Neuronal stem cell (in vitro differentiated cells): ENCODE data around the gene CGB2.
"Not testable (repeated sequence)": the region's sequence is repeated elsewhere in the genome, so short reads cannot be mapped to it uniquely, and the experiment has no call there.

Source experiments
- DNase-seq: peaks from one replicate; pipeline ENCODE4 v3.0.0-alpha.2; 2013; ENCODE audit warnings: low spot score
- H2AFZ ChIP-seq: one replicate; pipeline ENCODE4 v1.6.1; 2013; ENCODE audit warnings: mild to moderate bottlenecking, low read length, inconsistent platforms
- H2AK5ac ChIP-seq: 2 replicates; pipeline ENCODE4 v1.6.1; 2013; ENCODE audit warnings: low read depth, mild to moderate bottlenecking, inconsistent platforms, low read length, moderate library complexity, mixed read lengths
- H2BK120ac ChIP-seq: 2 replicates; pipeline ENCODE4 v1.6.1; 2013; ENCODE audit warnings: low read depth, mild to moderate bottlenecking, inconsistent platforms, low read length, moderate library complexity, mixed read lengths
- H2BK12ac ChIP-seq: one replicate; pipeline ENCODE4 v1.6.1; 2013; ENCODE audit warnings: low read length, inconsistent platforms
- H2BK15ac ChIP-seq: 2 replicates; pipeline ENCODE4 v1.6.1; 2013; ENCODE audit warnings: mild to moderate bottlenecking, low read length, inconsistent platforms, mixed read lengths
- H2BK5ac ChIP-seq: one replicate; pipeline ENCODE4 v1.6.1; 2013; ENCODE audit warnings: inconsistent platforms, mild to moderate bottlenecking, low read length, moderate library complexity
- H3K14ac ChIP-seq: one replicate; pipeline ENCODE4 v1.6.1; 2013; ENCODE audit warnings: low read length, inconsistent platforms
- H3K18ac ChIP-seq: 2 replicates; pipeline ENCODE4 v1.6.1; 2013; ENCODE audit warnings: low read length, inconsistent platforms
- H3K23ac ChIP-seq: 2 replicates; pipeline ENCODE4 v1.6.1; 2013; ENCODE audit warnings: low read depth, mild to moderate bottlenecking, mixed read lengths, low read length, inconsistent platforms; ENCODE audit not compliant: poor library complexity
- H3K27ac ChIP-seq: replicated peaks from 3 replicates; pipeline ENCODE4 v1.5.1; 2013; ENCODE audit warnings: low read length, inconsistent platforms
- H3K27me3 ChIP-seq, 3 experiments: 2 replicates each; pipeline ENCODE4 v1.6.1; 2013; ENCODE audit warnings: low read length in 3 of 3, mild to moderate bottlenecking in 2 of 3, inconsistent platforms in 1 of 3, low read depth in 1 of 3, mixed read lengths in 1 of 3, moderate library complexity in 1 of 3; ENCODE audit not compliant: control insufficient read depth in 3 of 3, insufficient read depth in 3 of 3
- H3K36me3 ChIP-seq, 2 donors: replicated peaks in 1 of 2; 2 replicates each; pipeline ENCODE4 v1.6.1; 2013; ENCODE audit warnings: low read length in 2 of 2; ENCODE audit not compliant: control insufficient read depth in 2 of 2, insufficient read depth in 2 of 2
- H3K4ac ChIP-seq: 2 replicates; pipeline ENCODE4 v1.6.1; 2013; ENCODE audit warnings: inconsistent platforms, mild to moderate bottlenecking, low read length, moderate library complexity
- H3K4me1 ChIP-seq, 2 donors: 1 replicate in 1 of 2; 2 replicates in 1 of 2; pipeline ENCODE4 v1.6.1; 2013; ENCODE audit warnings: low read length in 2 of 2, low read depth in 1 of 2; ENCODE audit not compliant: control insufficient read depth in 2 of 2, insufficient read depth in 1 of 2
- H3K4me2 ChIP-seq: one replicate; pipeline ENCODE4 v1.6.1; 2013; ENCODE audit warnings: mild to moderate bottlenecking, low read length, inconsistent platforms; ENCODE audit not compliant: insufficient read depth, poor library complexity, severe bottlenecking
- H3K4me3 ChIP-seq, 2 donors: 2 replicates each; pipeline ENCODE4 v1.5.1; 2013; ENCODE audit warnings: low read length in 2 of 2, mild to moderate bottlenecking in 2 of 2, inconsistent platforms in 1 of 2, moderate library complexity in 1 of 2
- H3K79me1 ChIP-seq: one replicate; pipeline ENCODE4 v1.6.1; 2013; ENCODE audit warnings: low read depth, mild to moderate bottlenecking, inconsistent platforms, low read length, moderate library complexity
- H3K9ac ChIP-seq: one replicate; pipeline ENCODE4 v1.6.1; 2013; ENCODE audit warnings: mild to moderate bottlenecking, low read depth, low read length, inconsistent platforms; ENCODE audit not compliant: poor library complexity
- H3K9me3 ChIP-seq, 2 donors: replicated peaks in 1 of 2; 2 replicates each; pipeline versions ENCODE3 to v1.6.1; 2013; ENCODE audit warnings: low read length in 2 of 2, mild to moderate bottlenecking in 2 of 2, inconsistent platforms in 1 of 2, low read depth in 1 of 2, mixed read lengths in 1 of 2, moderate library complexity in 1 of 2; ENCODE audit not compliant: control insufficient read depth in 2 of 2, insufficient read depth in 1 of 2
- H4K8ac ChIP-seq: one replicate; pipeline ENCODE4 v1.6.1; 2013; ENCODE audit warnings: low read depth, mild to moderate bottlenecking, inconsistent platforms, low read length, moderate library complexity
- H4K91ac ChIP-seq: one replicate; pipeline ENCODE4 v1.6.1; 2013; ENCODE audit warnings: low read length, low read depth, mild to moderate bottlenecking, inconsistent platforms; ENCODE audit not compliant: poor library complexity
- WGBS, 2 donors: extraction: QIAGEN DNeasy Blood & Tissue Kit; methylation state at CpG; one replicate each; pipeline ENCODE4 v1.1.7; 2013; ENCODE audit warnings: missing lambda C conversion rate in 2 of 2, mixed read lengths in 1 of 2; ENCODE audit not compliant: insufficient read length in 2 of 2, insufficient replicate concordance in 1 of 2; ENCODE audit errors: extremely low coverage in 2 of 2; 5-methylcytosine and 5-hydroxymethylcytosine counted together

Gene CGB2

GRCh38 chr19:49056902-49057596 is 25.4 kb downstream of the CGB2 start:
- not testable (repeated sequence) for H4K91ac ChIP-seq, H2BK120ac ChIP-seq, H4K8ac ChIP-seq, H3K36me3 ChIP-seq, DNase-seq, H3K14ac ChIP-seq, H2AK5ac ChIP-seq, H3K79me1 ChIP-seq, H3K4ac ChIP-seq, H3K9me3 ChIP-seq, H3K23ac ChIP-seq, H3K27ac ChIP-seq, H2BK15ac ChIP-seq
- Histone ChIP-seq H2AFZ (peak overlapping the region; percentile 98), H3K4me2 (peak overlapping the region; percentile 97), H3K4me1 (peaks cover 9 to 17% of the 10 kb centered on the region in 2 donors), H3K27me3 (peaks cover 8 to 69% (median 39%) of the 10 kb centered on the region in 3 experiments), H2BK12ac (peak overlapping the region; percentile 84), H3K9ac (peak overlapping the region; percentile 50), H3K18ac (peak overlapping the region; percentile 91), H2BK5ac (peak overlapping the region; percentile 39), H3K4me3 (peak overlapping the region; percentile 49 to 76)
- no CpG with 5 or more reads among the region's 34 CpGs for WGBS, 2 donors

GRCh38 chr19:49057636-49058234 is 26.0 kb downstream of the CGB2 start, which contains the start of gene CGB7:
Gene CGB7 (minus strand): TSS chr19:49057749. CDS start chr19:49055375, 2,374 bp downstream.
- peaks cover 8 to 69% (median 39%) of the 10 kb centered on the region in 3 experiments for H3K27me3 ChIP-seq
- H3K36me3 ChIP-seq = no peaks in the 10 kb centered on the region
- WGBS, 2 donors = no CpG with 5 or more reads among the region's 38 CpGs
- H3K14ac ChIP-seq = no peak within 1 kb of the TSS
- peak within 1 kb of the TSS; percentile 92 for H3K18ac ChIP-seq
- H2BK15ac ChIP-seq = peak within 1 kb of the TSS; percentile 58
- H2BK12ac ChIP-seq = peak within 1 kb of the TSS; percentile 84
- peak within 1 kb of the TSS; percentile 39 for H2BK5ac ChIP-seq
- no peaks in the 10 kb centered on the region for H3K9me3 ChIP-seq
- H3K27ac ChIP-seq = no peak within 1 kb of the TSS
- no peak within 1 kb of the TSS for H3K4ac ChIP-seq
- H2AK5ac ChIP-seq = peak within 1 kb of the TSS; percentile 46
- H4K91ac ChIP-seq = no peak within 1 kb of the TSS
- DNase-seq = peak; percentile 64
- no peaks in the 10 kb centered on the region for H3K79me1 ChIP-seq
- H4K8ac ChIP-seq = no peak within 1 kb of the TSS
- peaks cover 9 to 17% of the 10 kb centered on the region in 2 donors for H3K4me1 ChIP-seq
- H2BK120ac ChIP-seq = no peak within 1 kb of the TSS
- H3K9ac ChIP-seq = peak within 1 kb of the TSS; percentile 70
- peak within 1 kb of the TSS; percentile 98 for H2AFZ ChIP-seq
- H3K4me2 ChIP-seq = peak within 1 kb of the TSS; percentile 97
- H3K4me3 ChIP-seq = peak within 1 kb of the TSS; percentile 49 to 76
- peak within 1 kb of the TSS; percentile 43 for H3K23ac ChIP-seq

- Histone ChIP-seq H2BK5ac (no peak overlapping the region), H3K27ac (no peak overlapping the region), H3K36me3 (no peaks in the 10 kb centered on the region), H2BK12ac (no peak overlapping the region), H3K9ac (no peak overlapping the region), H3K23ac (no peak overlapping the region), H3K4me3 (no peak overlapping the region), H2AFZ (no peak overlapping the region), H2AK5ac (peak overlapping the region; percentile 46), H3K18ac (peak overlapping the region; percentile 76), H3K4ac (no peak overlapping the region), H3K9me3 (no peaks in the 10 kb centered on the region), H2BK15ac (peak overlapping the region; percentile 37), H3K14ac (no peak overlapping the region), H4K8ac (no peak overlapping the region), H3K79me1 (no peaks in the 10 kb centered on the region), H3K27me3 (peaks cover 8 to 72% (median 39%) of the 10 kb centered on the region in 3 experiments), H2BK120ac (no peak overlapping the region), H3K4me2 (no peak overlapping the region), H3K4me1 (peaks cover 9 to 17% of the 10 kb centered on the region in 2 donors), H4K91ac (no peak overlapping the region)
- WGBS, 2 donors = no CpG with 5 or more reads among the region's 10 CpGs
- no peak for DNase-seq
Measured at GRCh38 chr19:49058562-49058961, 26.9 kb downstream of the CGB2 start.

- H2BK5ac ChIP-seq = no peak overlapping the region
- H4K8ac ChIP-seq = no peak overlapping the region
- no peak overlapping the region for H3K4me3 ChIP-seq
- peaks cover 9 to 17% of the 10 kb centered on the region in 2 donors for H3K4me1 ChIP-seq
- no peak overlapping the region for H2BK15ac ChIP-seq
- H3K27me3 ChIP-seq = peaks cover 8 to 77% (median 39%) of the 10 kb centered on the region in 3 experiments
- H3K27ac ChIP-seq = no peak overlapping the region
- no peak overlapping the region for H3K4ac ChIP-seq
- no peak overlapping the region for H3K9ac ChIP-seq
- no CpG with 5 or more reads among the region's 9 CpGs for WGBS, 2 donors
- H3K4me2 ChIP-seq = no peak overlapping the region
- H2BK12ac ChIP-seq = no peak overlapping the region
- H2AK5ac ChIP-seq = peak overlapping the region; percentile 46
- no peaks in the 10 kb centered on the region for H3K9me3 ChIP-seq
- no peak overlapping the region for H3K14ac ChIP-seq
- no peak overlapping the region for H3K18ac ChIP-seq
- H2BK120ac ChIP-seq = no peak overlapping the region
- H3K23ac ChIP-seq = no peak overlapping the region
- no peaks in the 10 kb centered on the region for H3K79me1 ChIP-seq
- H3K36me3 ChIP-seq = no peaks in the 10 kb centered on the region
- DNase-seq = no peak
- H4K91ac ChIP-seq = no peak overlapping the region
- no peak overlapping the region for H2AFZ ChIP-seq
Measured at GRCh38 chr19:49059053-49059452, 27.4 kb downstream of the CGB2 start.
